DMS53 (cell line): ENCODE data around the gene CRY2.
"Not testable (repeated sequence)": the region's sequence is repeated elsewhere in the genome, so short reads cannot be mapped to it uniquely, and the experiment has no call there.

Source experiments
- DNase-seq: peaks from one replicate; lab custom pipeline; 2025; lab: John Stamatoyannopoulos, UW

Gene CRY2

GRCh38 chr11:45899448-45900174, 52.3 kb downstream of the CRY2 start:
- peak; percentile 94 for DNase-seq

- peak; percentile 16 for DNase-seq
Measured at GRCh38 chr11:45900175-45900800, 53.0 kb downstream of the CRY2 start.

- DNase-seq, result no peak
Measured at GRCh38 chr11:45900916-45901617, 53.8 kb downstream of the CRY2 start.

- DNase-seq, result no peak
Measured at GRCh38 chr11:45901626-45902025, 54.4 kb downstream of the CRY2 start.

GRCh38 chr11:45902452-45903380, 55.4 kb downstream of the CRY2 start:
- no peak for DNase-seq

- DNase-seq, result no peak
Measured at GRCh38 chr11:45904309-45904915, 57.1 kb downstream of the CRY2 start.

- DNase-seq, result no peak
Measured at GRCh38 chr11:45905095-45905494, 57.8 kb downstream of the CRY2 start.

GRCh38 chr11:45905576-45905975, 58.3 kb downstream of the CRY2 start:
- not testable (repeated sequence) for DNase-seq

- peak; percentile 28 for DNase-seq
Measured at GRCh38 chr11:45906096-45906682, 58.9 kb downstream of the CRY2 start.

- DNase-seq, result no peak
Measured at GRCh38 chr11:45906965-45907611, 59.8 kb downstream of the CRY2 start, which contains the start of gene FREY1. Gene FREY1 (minus strand): TSS chr11:45907271. CDS start chr11:45907245, 26 bp downstream.

GRCh38 chr11:45907911-45908370, 60.7 kb downstream of the CRY2 start:
- DNase-seq, result peak; percentile 14

- no peak for DNase-seq
Measured at GRCh38 chr11:45909594-45910475, 62.6 kb downstream of the CRY2 start.

GRCh38 chr11:45910623-45911022, 63.3 kb downstream of the CRY2 start:
- DNase-seq, result no peak

GRCh38 chr11:45913514-45913913, 66.2 kb downstream of the CRY2 start:
- no peak for DNase-seq

- DNase-seq, result no peak
Measured at GRCh38 chr11:45913942-45914635, 66.8 kb downstream of the CRY2 start.

GRCh38 chr11:45915446-45915845, 68.2 kb downstream of the CRY2 start:
- no peak for DNase-seq

GRCh38 chr11:45917286-45917622, 70.0 kb downstream of the CRY2 start:
- peak; percentile 54 for DNase-seq

- peak; percentile 97 for DNase-seq
Measured at GRCh38 chr11:45917623-45918330, 70.5 kb downstream of the CRY2 start, which contains the start of gene PEX16. Gene PEX16 (minus strand): TSS chr11:45917877. CDS start chr11:45917811, 66 bp downstream.
